ENCODE measurements around the gene MEPE.

The MEPE gene

GRCh38 chr4:87843936-87844335 is 11.2 kb downstream of the MEPE start:
- no peak for DNase-seq

DNA sequence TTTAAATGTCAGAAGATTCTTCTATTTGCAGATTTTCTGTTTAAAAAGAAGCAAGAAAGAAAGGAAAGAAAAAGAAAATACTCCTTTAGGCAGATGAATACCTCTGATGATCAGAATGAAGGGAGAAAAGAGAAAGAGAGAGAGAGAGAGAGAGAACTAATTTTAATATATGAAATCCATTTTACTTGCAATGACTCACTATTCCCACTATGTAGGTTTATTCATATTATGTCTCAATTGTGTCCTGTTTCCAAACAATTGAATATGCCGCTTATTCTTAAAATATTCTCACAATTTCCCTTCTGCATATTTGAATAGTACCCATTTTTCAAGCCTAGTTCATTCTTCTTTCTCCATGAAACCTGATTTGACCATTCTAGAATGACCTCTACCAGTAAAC is 11.7 kb downstream of the MEPE start:
- no peak for DNase-seq

GRCh38 chr4:87846226-87846625 is 13.5 kb downstream of the MEPE start:
- no peak for DNase-seq

DNA sequence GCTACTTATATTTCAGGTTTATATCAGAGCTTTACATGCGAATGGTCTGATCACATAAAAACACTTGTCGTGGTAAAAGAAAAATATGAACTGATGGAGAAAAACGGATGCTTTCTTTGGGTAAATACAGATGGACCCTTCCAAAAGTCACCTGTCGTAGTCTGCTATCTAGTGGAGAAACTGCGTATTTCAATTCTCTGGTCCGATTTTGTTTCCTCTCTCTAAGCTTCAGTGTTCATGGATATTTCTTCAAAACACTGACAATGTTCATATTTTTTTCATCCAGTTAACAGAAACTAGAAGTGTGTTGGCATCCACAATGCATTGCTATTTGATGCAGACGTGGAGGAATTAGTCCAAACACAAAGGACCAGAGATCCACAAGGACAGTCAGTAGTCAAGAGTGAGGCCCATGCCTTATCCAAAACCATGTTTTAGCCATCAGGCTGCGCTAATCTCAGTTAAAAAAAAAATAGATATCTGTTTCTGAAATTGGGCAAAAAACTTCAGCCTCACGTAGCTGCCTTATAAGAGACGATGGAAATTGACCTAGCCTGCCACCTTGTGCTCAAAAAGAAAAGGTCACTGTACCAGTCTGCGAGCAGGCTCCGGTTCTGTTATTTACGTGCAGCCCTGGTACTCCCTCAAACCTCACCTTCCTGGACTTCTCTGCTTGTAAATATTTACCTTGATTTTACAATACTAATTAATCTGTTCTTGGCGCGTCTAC is 16.0 kb downstream of the MEPE start:
- DNase-seq = peak; percentile 60

DNA sequence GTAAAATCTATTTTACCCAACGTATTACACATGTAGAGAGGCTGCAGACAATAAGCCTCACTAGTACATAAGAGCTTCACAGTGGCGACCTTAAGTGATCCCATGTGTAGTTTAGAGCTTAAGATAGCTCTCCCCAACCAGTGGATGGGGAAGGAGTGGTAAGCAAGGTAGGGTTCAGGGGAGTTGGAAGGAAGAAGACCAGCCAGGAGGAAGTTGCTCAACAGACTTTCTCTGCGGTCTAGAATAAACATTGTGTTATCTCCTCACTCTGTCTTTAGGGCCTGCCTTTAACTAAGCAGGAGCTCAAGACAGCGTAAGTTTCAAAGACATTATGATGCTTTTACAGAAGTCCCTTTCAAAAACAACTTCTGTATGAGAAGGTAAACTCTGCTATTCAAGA is 16.8 kb downstream of the MEPE start:
- no peak for DNase-seq

DNA sequence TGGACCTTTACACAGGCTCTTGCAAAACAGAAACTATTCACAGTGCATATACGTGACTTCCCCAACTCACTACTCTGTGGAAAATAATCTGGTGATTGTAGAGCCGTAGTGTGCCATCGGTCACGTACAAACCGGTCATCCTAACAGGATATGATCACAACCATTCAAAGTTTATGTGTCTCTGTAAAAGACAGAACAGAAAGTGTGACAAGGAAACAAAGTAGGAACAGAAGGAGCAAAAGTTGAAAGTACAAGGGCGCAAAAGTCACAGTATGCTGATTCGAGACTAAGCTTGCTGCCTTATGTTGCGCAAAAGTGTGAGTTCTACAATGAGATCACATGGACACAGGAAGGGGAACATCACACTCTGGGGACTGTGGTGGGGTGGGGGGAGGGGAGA is 18.6 kb downstream of the MEPE start:
- no peak for DNase-seq

DNA sequence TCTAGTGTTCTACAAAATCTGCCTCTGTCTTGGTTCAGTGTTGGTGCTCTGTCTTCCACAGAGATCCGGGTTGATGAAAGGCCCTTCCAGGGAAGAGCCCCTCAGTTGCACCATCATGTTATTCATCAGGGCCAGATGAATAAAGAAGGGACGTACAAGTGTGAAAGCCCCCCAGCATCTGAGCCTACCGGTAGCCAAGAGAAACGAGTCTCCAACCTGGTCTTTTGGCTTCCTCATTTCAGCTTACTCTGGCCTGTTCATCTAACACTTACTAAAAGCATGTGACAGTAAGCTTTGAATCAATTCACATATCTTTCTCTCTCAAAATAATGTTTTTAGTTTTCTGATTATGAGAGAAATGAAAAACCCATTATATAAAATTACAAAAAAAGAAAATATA is 19.2 kb downstream of the MEPE start:
- no peak for DNase-seq

DNA sequence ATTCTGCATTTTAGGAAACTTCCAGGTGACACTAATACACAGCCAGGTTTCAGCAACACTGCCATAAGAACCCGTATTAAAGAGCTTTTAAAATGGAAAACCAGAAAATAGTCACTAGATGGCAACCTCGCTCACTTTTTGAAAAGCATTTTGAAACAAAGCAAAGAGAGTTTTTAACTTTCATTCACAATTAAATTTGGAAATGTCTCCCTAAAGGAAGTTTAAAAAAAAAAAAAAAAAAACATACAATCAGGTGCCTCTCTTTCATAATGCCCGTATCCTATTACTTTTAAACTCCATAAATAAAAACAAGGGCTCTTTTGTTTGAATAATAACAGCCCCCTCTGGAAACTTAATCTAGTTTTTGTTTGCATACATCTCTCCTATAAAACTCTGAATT is 20.3 kb downstream of the MEPE start:
- DNase-seq = no peak

- no peak for DNase-seq
These were observed 21.1 kb downstream of the MEPE start for GRCh38 chr4:87853891-87854290.

GRCh38 chr4:87855559-87855958 is 22.8 kb downstream of the MEPE start:
- no peak for DNase-seq

DNA sequence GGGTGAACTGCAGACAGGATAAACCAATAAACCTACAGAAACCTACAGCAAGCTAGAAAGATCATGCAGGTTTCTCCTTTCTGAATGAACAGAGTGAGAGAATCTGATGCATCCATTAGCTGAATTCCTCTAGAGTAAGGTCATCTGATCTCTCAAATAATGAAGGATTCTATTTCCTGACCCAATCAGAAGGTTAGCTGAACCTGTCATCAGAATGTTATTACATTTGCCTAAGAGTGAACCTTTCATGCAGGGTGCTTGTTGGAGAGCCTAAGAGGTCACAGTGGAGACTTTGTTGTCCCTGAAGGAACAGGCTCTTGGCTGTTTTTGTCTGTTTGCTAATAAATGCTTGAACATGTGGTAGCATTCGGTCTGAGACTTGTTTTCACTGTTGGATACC is 24.0 kb downstream of the MEPE start:
- DNase-seq = no peak

DNA sequence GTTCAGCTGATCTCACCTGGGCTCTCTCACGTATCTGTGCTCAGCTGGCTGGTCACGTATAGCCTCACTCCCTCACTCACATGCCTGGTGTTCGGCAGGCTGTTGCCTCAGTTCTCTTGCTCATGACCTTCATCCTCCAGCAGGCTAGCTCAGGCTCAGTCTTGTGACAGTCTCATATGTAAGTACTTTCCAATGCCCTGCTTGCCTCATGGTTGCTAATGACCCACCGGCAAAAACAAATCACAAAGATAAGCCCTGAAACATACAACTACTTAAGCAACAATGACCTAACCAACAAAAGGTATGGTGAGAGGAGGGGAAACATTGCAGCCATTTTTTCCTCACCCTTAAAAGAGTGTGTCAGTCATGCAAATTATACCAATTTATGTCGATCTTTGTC is 25.0 kb downstream of the MEPE start:
- no peak for DNase-seq

DNA sequence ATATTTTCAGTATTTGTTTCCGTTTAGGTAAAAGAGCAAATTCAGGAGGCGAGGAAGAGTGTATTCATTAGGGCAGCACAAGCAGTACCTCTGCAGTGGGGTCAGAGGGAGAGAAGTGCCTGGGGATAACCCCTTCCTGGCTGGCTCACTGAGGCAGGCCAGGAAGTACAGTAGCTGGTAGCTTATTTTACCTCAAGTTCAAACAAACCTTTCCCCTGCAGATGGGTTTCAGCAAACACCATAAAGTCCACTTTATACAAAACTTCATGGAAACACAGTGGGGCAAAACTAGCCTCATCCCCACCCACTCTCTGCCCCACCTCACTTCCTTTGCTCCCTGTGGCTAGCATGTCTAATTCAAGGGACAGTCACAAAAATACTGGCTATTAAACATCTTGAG is 29.5 kb downstream of the MEPE start:
- DNase-seq = no peak

DNA sequence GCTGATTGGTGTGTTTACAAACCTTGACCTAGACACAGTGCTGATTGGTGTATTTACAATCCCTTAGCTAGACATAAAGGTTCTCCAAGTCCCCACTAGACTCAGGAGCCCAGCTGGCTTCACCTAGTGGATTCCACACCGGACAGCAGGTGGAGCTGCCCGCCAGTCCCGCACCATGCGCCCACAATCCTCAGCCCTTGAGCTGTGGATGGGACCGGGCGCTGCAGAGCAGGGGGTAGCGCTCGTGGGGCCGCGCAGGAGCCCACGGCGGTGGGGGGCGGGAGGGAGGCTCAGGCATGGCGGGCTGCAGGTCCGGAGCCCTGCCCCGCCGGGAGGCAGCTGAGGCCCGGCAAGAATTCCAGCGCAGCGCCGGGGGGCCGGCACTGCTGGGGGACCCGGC is 30.7 kb downstream of the MEPE start:
- no peak for DNase-seq

DNA sequence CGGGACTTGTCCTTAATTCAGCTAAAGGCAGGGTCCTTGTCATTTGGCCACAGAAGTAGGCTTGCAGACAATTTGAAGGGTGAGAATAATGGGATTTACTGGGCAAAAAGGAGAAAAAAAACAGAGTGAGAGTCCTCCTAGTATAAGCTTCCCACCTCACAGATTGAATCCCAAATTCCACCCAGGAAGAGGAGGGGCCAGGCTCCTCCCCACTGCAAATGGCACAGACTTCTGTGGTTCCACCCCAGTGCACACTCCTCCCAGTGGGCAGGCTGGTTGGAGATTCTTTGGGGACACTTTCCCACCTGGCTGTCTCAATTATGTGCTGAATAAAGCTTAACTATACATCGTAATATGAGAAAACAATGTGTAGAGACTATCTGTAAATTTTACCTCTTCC is 31.6 kb downstream of the MEPE start:
- DNase-seq = no peak

DNA sequence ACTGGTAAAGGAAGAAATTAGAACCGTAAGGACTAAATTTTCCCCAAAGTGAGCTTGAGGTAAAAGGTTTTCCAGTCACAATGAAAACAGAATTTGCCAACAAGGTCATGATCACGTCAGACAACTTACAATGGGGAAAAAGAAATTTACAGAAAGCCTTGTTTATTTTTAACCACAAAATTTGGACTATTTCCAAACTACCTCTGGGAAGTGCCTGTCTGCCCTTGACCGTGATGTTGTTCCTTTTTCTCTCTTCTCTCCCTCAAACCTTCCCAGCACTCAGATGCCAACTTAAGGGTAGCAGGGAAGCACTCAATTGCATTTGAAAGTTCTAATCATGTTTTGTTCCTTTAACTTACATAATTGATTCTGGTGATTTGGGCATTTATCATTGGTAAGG is 32.5 kb downstream of the MEPE start:
- DNase-seq = no peak

DNA sequence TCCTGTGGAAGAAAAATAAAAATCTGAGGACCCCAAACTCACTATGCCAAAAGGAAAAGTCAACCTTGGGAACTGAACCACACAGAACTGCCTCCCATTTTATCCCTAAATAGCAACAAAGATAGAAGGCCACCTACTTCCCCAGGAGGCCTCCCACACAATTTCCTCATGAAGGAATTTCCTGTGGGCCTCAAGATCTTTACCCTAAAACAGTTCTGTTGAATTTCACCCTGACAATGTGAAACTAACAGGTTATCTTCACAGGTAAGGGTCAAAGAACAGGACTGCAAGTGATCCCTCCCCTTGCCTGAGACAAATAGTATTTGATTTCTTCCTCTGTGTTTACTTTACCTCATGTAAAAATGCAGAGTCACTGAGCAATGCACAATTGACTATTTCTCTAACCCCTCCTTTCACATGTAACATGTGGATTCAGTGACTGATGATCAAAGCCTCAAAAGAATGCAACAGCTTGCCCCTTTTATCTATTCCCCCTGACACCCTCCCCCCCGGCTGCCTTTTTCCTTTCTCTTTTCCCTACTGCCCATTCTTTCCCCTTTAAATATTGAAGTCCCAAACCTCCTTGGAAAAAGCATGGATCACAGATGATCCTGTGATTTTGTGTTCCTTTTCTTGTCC is 33.3 kb downstream of the MEPE start:
- no peak for DNase-seq

- DNase-seq = no peak
These were observed 35.8 kb downstream of the MEPE start for GRCh38 chr4:87868522-87868921.

DNA sequence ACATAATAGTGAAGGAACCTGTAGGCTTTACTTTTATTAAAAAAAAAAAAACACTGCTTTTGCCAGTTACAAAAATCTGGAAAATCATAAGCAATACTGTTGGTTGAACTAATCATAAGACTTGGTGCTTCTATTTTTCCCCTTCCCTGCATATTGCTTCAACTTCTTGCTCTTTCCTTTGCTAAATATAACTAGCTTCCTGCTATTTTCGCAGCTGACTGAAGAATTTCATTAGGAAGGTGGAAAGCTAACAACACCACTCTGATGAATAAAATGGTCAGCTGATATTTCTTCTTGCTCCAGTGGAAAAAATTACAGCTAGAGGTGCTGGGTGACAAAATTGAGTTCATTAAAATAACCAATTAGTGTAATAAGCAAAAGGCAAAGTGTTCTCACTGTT is 39.3 kb downstream of the MEPE start:
- DNase-seq = no peak

DNA sequence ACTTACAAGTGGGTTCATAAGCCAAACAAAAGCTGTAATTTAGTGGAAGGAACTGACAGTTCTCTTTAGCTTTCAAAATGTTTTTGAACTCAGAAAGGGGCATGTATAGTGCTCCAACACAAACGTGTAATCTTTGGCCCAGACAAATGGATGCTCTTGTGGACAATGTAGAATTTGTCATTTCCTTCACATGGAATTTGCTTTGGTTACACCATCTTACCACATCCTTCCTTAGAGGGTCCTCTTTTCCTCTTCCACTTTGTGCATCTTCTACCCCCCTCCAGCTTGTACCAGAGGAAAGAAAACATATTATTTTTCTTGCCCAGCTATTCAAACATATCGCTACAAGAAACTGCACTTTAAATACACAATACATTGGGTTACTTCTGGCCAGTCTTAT is 42.4 kb downstream of the MEPE start:
- no peak for DNase-seq

DNA sequence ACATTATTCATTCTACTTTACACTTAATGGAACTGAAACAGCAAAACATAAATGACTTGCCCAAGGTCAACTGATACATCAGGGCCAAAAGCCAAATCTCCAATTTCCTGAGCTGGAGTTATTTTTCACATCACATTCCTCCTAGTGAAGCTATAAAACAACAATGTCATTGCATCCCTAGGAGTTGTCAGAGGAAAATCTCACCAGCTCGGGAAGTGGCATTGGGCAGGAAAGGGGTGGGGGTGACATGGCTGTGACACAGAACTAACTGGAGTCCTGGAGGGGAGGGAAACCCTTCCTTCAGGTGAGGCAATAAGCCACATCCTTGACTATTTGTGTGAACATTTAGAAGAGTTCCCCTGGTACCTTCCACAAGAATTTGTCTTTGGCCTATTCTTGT is 47.3 kb downstream of the MEPE start:
- no peak for DNase-seq

GRCh38 chr4:87881115-87881514 is 48.3 kb downstream of the MEPE start:
- no peak for DNase-seq

GRCh38 chr4:87882321-87882720 is 49.6 kb downstream of the MEPE start:
- no peak for DNase-seq

DNA sequence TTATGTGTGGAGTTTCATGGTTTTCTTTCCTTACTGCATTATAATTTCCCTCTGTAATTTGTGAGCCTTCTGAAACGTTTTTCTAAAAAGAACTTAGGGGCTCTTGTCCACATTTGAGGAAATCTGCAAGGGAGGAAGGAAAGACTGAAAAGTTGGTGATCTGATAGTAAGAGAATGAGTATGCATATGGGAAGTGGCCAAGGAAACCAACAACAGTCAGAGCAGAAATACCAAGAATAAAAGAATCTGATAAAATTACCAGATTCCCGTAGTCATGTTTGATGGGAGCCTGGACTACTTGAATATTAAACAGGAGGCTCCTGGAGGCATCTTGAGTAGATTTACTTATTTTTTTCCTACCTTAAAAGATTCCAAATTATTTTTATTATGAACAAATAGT is 50.1 kb downstream of the MEPE start:
- DNase-seq = no peak

- DNase-seq = no peak
These were observed 52.3 kb downstream of the MEPE start for GRCh38 chr4:87884976-87885549.
